Peyer's patch (tissue), 4 donors: Measurements from ENCODE around the gene UBTF.

ENCODE experiments used
- POLR2A ChIP-seq, 2 donors: fragments of 450-650 bp; IDR thresholded peaks; one replicate each; pipeline ENCODE4 v1.5.1; 2017; ENCODE audit warnings: antibody characterized with exemption in 2 of 2, mild to moderate bottlenecking in 2 of 2, moderate library complexity in 2 of 2
- TF ChIP-seq, protein P1 (sequence below), 6 experiments: fragments of 450-650 bp in 4 of 6; fragments of 200-600 bp in 2 of 6; sonication (generic) in 1 of 6; IDR thresholded peaks; one replicate each; pipeline ENCODE4 v1.5.1; 2017 to 2019; ENCODE audit warnings: antibody characterized with exemption in 6 of 6, mild to moderate bottlenecking in 3 of 6, moderate library complexity in 1 of 6

DNA sequence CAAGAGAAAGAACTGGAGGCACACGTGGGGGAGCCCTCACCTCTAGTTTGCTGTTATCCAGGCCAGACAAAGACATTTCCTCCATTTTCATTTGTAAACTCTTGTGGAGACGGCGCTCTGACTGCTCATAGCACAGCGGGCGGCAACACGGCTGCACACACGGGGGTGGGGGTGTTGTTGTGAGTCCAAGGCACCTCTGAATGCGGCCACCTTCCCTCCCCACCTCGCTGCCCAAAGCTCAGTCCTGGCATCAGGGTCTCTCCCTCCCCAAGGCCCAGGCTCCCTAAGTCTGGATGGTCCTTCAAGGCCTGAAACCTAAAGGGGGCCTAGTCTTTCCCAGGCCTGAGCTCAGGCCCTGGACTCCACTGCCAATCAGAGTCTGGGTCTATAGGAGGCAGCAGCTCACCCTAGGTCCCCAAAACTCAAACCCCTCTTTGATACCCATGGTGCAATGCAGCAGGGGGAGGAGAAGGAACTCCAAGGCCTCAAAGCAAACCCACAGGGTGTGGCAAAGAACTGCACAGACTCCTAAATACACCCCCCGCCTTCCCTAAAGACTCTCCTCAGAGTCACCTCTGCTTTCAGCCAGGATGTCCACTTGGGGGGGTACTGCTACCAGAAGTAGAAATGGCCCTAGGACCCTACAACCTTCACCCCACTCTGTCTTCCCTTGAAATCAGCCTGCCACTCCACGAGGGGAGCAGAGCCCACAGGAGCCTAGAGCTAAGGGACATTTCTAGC, 21.3 kb downstream of the UBTF start:
- TF ChIP-seq, protein P1, sequence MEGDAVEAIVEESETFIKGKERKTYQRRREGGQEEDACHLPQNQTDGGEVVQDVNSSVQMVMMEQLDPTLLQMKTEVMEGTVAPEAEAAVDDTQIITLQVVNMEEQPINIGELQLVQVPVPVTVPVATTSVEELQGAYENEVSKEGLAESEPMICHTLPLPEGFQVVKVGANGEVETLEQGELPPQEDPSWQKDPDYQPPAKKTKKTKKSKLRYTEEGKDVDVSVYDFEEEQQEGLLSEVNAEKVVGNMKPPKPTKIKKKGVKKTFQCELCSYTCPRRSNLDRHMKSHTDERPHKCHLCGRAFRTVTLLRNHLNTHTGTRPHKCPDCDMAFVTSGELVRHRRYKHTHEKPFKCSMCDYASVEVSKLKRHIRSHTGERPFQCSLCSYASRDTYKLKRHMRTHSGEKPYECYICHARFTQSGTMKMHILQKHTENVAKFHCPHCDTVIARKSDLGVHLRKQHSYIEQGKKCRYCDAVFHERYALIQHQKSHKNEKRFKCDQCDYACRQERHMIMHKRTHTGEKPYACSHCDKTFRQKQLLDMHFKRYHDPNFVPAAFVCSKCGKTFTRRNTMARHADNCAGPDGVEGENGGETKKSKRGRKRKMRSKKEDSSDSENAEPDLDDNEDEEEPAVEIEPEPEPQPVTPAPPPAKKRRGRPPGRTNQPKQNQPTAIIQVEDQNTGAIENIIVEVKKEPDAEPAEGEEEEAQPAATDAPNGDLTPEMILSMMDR (IDR thresholded peaks at IDR 0.05): no peak
- TF ChIP-seq POLR2A (IDR thresholded peaks at IDR 0.05): no peak
